ENCODE results near the gene SURF4.
A peak's percentile ranks its signal among the peaks of the same experiment; 100 is the strongest.
"Not testable (repeated sequence)": the region's sequence is repeated elsewhere in the genome, so short reads cannot be mapped to it uniquely, and the experiment has no call there.

SURF4 gene

GRCh38 chr9:133396952-133397351 is 21.1 kb upstream of the SURF4 start:
- peak; percentile 53 for DNase-seq

GRCh38 chr9:133394687-133395271 is 18.9 kb upstream of the SURF4 start:
- DNase-seq: peak; percentile 43

GRCh38 chr9:133393399-133393798 is 17.5 kb upstream of the SURF4 start:
- no peak for DNase-seq

GRCh38 chr9:133392308-133392707 is 16.4 kb upstream of the SURF4 start:
- DNase-seq: not testable (repeated sequence)

DNA sequence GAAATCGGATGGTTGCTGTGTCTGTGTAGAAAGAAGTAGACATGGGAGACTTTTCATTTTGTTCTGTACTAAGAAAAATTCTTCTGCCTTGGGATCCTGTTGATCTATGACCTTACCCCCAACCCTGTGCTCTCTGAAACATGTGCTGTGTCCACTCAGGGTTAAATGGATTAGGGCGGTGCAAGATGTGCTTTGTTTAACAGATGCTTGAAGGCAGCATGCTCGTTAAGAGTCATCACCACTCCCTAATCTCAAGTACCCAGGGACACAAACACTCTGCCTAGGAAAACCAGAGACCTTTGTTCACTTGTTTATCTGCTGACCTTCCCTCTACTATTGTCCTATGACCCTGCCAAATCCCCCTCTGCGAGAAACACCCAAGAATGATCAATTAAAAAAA is 15.6 kb upstream of the SURF4 start:
- not testable (repeated sequence) for DNase-seq

- DNase-seq: no peak
These were observed 14.9 kb upstream of the SURF4 start for GRCh38 chr9:133390713-133391112.

DNA sequence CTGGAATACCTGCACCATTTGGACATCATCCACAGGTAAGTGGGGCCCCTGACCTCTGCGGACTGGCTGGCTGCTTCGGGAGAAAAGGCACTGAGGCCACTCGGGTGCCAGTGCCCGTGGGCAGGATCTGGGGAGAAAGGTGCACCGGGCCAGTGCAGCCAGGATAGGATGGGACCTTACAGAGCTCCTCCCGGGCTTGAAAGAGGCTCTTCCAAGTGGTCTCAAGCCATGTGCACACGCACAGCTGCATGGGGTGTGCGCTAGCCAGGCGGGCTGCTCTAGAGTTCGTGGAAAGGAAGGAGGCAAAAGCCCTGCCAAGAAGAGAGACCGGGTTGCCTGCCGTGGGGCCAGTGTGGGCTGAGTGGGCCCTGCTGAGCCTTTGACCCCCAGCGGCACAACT is 13.7 kb upstream of the SURF4 start:
- DNase-seq: no peak

- no peak for DNase-seq
These were observed 13.2 kb upstream of the SURF4 start for GRCh38 chr9:133389025-133389557.

DNA sequence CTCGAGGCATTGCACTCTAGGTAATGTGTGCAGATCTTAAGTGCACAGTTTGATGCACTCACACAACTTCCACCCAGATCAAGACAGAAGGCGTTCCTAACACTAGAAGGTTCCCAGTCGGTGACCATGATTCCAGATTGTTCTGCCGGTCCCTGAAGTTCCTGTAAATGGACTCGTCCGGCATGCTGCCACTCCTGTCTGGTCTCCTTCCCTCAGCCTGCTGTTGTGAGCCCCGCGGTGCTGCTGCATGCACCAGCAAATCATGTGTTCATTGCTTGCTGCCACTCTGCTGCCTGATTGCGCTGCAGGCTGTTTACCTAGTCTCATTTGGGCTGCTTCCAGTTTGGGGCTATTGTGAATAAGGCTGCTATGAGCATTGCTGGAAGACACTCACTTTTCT is 11.8 kb upstream of the SURF4 start:
- peak; percentile 94 for DNase-seq

- no peak for DNase-seq
These were observed 10.5 kb upstream of the SURF4 start for GRCh38 chr9:133386338-133386737.

DNA sequence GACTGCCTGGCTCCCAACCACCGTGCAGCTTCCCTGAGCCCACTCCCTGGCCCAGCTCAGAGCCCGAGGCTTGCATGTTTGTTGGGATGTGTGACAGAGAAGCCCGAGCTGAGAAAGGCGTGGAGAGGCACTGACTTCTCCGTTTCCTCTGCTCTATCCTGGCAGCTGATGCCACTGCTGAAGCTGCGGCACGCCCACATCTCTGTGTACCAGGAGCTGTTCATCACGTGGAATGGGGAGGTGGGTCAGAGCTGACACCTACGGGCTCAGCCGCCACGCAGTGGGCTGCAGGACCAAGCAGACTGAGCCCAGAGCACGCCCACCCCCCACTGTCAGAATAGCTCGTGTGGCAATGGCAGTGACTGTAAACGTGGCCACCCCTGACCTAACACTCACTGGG is 9.6 kb upstream of the SURF4 start:
- no peak for DNase-seq

DNA sequence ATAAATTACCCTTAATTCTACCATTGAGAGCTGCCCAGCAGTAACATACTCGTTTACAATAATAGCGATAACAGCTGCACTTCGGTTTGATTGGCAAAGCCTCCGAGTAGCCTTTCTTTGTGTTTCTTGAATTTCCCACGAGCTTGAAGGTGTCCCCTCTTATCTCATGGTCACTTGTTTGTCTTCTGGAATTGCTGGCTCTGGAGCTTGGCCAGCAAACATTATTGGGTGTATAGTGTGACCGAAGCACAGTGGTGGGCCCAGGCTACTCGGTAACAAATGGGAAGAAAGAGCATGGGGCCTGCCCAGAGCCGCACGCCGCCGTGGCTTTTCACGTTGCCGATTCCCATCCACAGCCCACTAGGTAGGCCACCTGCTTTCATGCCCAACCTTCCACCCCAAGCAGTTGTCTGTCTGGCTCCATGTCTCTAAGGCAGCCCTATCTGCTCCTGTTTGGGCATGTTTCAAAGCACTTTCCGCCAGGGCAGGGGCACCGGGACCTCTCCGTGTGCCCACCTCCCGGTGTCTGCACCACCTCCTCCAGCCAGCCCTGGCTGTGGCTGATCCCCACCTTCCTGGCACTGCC is 9.0 kb upstream of the SURF4 start:
- DNase-seq: no peak

DNA sequence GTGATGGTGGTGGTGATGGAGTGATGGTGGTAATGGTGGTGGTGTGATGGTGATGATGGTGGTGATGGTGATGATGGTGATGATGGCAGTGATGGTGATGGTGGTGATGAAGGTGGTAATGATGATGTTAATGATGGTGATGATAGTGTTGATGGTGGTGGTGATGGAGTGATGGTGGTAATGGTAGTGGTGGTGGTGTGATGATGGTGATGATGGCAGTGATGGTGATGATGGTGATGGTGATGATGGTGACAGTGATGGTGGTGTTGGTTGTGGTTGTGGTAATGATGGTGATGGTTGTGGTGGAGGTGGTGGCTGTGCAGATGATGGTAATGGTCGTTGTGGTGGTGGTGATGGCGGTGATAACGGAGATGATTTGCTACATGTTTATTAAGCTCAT is 7.6 kb upstream of the SURF4 start:
- no peak for DNase-seq

GRCh38 chr9:133382507-133383141 is 6.8 kb upstream of the SURF4 start:
- DNase-seq: no peak

DNA sequence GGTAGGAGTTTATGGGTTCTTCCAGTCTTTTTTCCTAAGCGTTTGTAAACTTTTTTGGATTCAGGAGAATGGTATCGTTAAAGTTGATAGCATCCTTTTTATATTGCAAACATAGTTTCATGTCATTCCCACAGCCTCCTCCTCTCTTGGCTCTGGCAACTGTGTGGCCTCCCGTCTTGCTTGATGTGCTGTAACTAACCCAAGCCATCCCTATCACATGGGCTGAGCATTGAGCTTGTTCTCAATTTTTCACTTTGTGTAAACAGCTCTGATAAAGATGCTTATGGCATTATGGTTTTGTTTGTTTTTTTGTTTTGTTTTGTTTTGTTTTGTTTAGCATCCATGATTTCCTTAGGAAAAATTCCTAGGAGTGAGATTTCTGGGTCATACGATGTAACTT is 4.9 kb upstream of the SURF4 start:
- DNase-seq: no peak

DNA sequence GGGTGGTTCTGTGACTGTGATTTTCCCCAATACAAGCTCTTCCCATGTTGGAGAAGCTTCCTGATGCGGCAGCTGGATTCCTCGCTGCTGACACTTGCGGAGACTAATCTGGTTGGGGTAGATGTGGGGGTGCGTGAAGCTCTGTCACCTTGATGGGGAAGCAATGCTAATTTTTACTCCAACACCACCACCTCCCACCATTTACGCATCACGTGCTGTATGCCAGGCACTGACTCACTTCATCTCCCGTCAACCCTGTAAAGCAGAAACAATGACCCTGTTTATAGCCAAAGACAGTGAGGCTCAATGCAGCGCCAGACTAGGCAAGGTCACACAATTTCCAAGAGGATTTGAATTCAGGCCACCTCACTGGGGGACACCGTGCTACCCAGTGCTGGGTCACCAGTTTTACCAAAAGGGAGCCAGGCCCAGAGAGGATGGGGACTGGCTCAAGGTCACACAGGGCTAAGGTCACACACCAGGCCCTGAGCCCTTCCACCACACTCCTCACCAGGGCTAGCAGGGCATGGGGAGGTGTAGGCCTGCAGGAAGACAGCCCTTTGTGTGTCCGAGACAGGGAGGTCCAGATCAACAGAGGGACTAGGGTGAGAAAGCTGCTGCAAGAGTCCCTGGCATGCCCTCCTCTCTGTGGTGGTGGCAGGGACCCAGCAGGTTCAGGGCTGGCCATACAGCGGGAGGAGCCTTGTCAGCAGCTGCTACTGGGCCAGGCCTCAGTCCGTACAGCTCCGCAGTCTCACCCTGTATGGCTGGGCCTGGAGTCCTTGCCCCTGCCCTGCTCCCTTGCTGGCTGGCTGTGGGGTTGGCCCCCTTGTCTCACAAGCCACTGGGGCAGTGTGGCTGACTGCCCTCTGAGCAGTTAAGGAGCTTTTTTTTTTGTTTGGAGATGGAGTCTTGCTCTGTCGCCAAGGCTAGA is 3.6 kb upstream of the SURF4 start:
- DNase-seq: no peak

- DNase-seq: peak; percentile 54
These were observed 2.6 kb upstream of the SURF4 start for GRCh38 chr9:133378408-133378962.

DNA sequence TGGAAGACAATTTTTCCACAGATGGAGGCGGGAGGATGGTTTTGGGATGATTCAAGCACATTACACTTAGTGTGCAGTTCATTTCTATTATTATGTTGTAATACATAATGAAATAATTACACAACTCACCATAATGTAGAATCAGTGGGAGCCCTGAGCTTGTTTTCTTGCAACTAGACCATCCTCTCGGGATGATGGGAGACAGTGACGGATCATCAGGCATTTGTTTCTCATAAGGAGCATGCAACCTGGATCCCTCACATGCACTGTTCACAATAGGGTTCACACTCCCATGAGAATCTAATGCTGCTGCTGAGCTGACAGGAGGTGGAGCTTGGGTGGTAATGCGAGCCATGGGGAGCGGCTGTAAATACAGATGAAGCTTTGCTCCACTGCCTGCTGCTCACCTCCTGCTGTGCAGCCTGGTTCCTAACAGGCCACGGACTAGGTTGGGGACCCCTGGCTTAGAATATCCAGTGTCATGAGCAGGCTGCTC is 1.9 kb upstream of the SURF4 start:
- peak; percentile 70 for DNase-seq

- not testable (repeated sequence) for DNase-seq
These were observed 1.4 kb upstream of the SURF4 start for GRCh38 chr9:133377280-133377679.

DNA sequence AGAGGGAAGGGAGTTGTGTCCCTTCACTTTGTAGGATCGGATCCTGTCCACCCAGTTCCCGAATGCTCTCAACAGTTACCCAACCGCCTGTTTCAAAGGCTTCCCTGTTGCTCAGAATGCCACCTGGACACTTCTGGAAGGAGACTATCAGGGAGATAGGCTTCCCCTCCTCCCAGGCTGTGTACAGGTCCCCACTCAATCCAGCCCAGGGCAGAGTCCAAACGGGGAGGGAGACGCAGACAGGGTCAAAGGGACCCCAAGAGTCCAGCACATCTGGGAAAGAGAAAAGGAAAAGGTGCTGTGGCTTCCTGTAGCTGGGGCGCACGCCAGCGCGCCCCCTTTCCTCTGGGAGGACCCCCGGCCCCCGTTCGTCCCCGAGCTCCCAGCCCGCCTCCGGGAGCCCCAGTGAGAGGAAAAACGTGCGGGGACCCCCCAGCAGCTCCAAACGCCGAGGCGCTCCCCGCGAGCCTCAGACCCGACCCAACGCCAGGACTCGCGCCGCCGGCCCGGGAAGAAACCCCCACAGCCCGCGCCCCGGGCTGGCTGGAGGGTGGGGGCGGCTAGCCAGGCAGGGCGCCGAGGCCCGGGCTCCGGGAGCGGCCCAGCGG is 640 bp downstream of the SURF4 start:
- peak; percentile 76 for DNase-seq

DNA sequence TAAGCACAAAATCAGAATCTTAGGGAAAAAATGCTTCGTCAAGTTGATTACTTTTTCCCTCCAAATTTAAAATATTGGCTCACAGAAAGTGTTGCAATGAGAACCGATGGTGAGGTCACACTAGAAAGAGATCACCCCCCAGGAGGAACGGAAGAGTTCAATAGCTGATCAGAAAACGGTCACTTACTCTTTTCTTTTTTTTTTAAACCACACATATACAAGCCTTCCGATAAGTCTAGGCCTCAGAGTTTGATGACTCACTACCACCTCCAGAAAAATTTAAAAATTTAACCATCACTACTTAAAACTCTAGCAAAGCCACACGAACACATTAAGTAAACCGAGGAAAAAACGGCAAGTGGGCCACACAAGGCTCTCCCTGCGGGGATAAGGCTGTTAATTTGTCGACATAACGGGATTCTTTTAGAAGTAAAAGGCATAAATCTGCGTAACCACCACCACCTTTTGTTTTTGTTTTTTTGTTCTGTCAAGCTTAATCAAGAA is 1.2 kb downstream of the SURF4 start:
- DNase-seq: no peak

DNA sequence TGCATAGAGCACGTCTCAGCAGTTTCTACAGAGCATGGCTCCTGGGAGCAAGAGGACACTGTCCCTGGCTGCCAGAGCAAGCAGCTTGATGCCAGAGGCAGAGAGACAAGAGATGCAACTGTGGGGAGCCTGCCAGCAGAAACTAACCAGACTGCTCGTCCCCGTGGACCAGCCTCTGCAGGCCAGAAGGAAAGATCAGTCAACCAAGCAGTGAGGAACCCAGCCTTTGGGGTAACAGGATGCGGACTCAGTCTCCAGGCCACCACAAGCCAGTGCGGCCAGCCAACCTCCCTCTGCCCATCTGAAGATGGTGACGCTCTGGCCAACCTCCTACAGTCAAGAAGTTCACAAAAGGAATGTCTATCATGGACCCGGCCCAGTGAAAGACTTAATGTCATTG is 3.7 kb downstream of the SURF4 start:
- no peak for DNase-seq
